HepG2 (cell line): Measurements from ENCODE around the gene KCNT1. TPM values are rescaled to one million over a fixed set of nuclear protein-coding genes. Genes with fewer than 3 reads are reported as not detected.

ENCODE experiments used
- ATAC-seq: fragments of 200-7000 bp; cut with Tn5 transposase; 3 replicates; pipeline ENCODE4 v1.9.1; 2020; ENCODE audit warnings: mild to moderate bottlenecking, moderate library complexity
- BruUV-seq: library from RNA; stranded (reverse); fragments of 400-500 nt; replicated peaks from 2 replicates; lab custom pipeline; 2021; lab: Mats Ljungman, UMichigan
- CTCF ChIA-PET: fragments of 300-600 bp; formaldehyde crosslinking; extraction: SDS; loops from one replicate; lab custom pipeline; 2021; ENCODE audit warnings: low total read pairs, inconsistent platforms, low intra/inter-chr PET ratio; lab: Yijun Ruan, JAX
- POLR2A ChIA-PET: fragments of 350-600 bp; sonication (Branson Sonifier 250); formaldehyde crosslinking; loops from one replicate; lab custom pipeline; 2020; ENCODE audit warnings: antibody characterized with exemption, inconsistent platforms; lab: Yijun Ruan, JAX
- DNase-seq: peaks from one replicate; pipeline ENCODE4 v3.0.0-alpha.2; 2015; ENCODE audit warnings: low spot score
- FAIRE-seq: peaks from 3 replicates; lab custom pipeline; 2011; peaks lifted over from hg19 to GRCh38; lab: Jason Lieb, UNC
- H2AFZ ChIP-seq: one replicate; pipeline ENCODE4 v1.6.1; 2011; ENCODE audit warnings: low read length, inconsistent platforms
- H3K27ac ChIP-seq: fragments of 300-600 bp; 3 replicates; pipeline ENCODE4 v1.8.0; 2011; ENCODE audit warnings: mixed run types, mild to moderate bottlenecking, mixed read lengths, low read length, inconsistent platforms; ENCODE audit not compliant: insufficient read depth; ENCODE audit errors: extremely low read length
- H3K27me3 ChIP-seq, 2 experiments: fragments of 200-600 bp in 1 of 2; 2 replicates in 1 of 2; 3 replicates in 1 of 2; pipeline versions ENCODE4 v1.6.0 to v1.8.0; 2011; ENCODE audit warnings: low read length in 2 of 2, mild to moderate bottlenecking in 2 of 2, moderate library complexity in 2 of 2, inconsistent platforms in 1 of 2; ENCODE audit not compliant: insufficient read depth in 2 of 2, control insufficient read depth in 1 of 2
- H3K36me3 ChIP-seq, 2 experiments: fragments of 200-600 bp in 1 of 2; replicated peaks in 1 of 2; 2 replicates in 1 of 2; 3 replicates in 1 of 2; pipeline versions ENCODE4 v1.5.1 to v1.8.0; 2011; ENCODE audit warnings: low read length in 2 of 2, inconsistent platforms in 1 of 2; ENCODE audit not compliant: insufficient read depth in 2 of 2, control insufficient read depth in 1 of 2
- H3K4me1 ChIP-seq: 2 replicates; pipeline ENCODE4 v1.5.1; 2012; ENCODE audit warnings: low read length, inconsistent platforms; ENCODE audit not compliant: insufficient read depth
- H3K4me2 ChIP-seq: 2 replicates; pipeline ENCODE4 v1.6.0; 2011; ENCODE audit warnings: low read depth, low read length, inconsistent platforms
- H3K4me3 ChIP-seq, 3 experiments: fragments of 200-600 bp in 1 of 3; sonication (generic), shearing (Covaris generic) in 1 of 3; replicated peaks in 1 of 3; 2 replicates each; pipeline ENCODE4 v1.5.1; 2011 to 2016; ENCODE audit warnings: low read length in 3 of 3, inconsistent platforms in 2 of 3, low read depth in 2 of 3, mild to moderate bottlenecking in 2 of 3, control low read depth in 1 of 3, mixed read lengths in 1 of 3; ENCODE audit not compliant: insufficient read depth in 1 of 3
- H3K79me2 ChIP-seq: one replicate; pipeline ENCODE4 v1.6.1; 2011; ENCODE audit warnings: low read length, inconsistent platforms; ENCODE audit not compliant: insufficient read depth
- H3K9ac ChIP-seq: 2 replicates; pipeline ENCODE4 v1.6.0; 2011; ENCODE audit warnings: mild to moderate bottlenecking, low read depth, low read length, inconsistent platforms; ENCODE audit not compliant: insufficient read depth
- H3K9me3 ChIP-seq: 2 replicates; pipeline ENCODE4 v1.5.1; 2012; ENCODE audit warnings: mild to moderate bottlenecking, low read length
- H4K20me1 ChIP-seq: 2 replicates; pipeline ENCODE4 v1.6.0; 2011; ENCODE audit warnings: inconsistent platforms, mild to moderate bottlenecking, low read length, moderate library complexity; ENCODE audit not compliant: insufficient read depth
- CHD4 ChIP-seq: fragments of 200-600 bp; sonication (generic); IDR thresholded peaks from 2 replicates; pipeline ENCODE4 v1.7.0; 2017; ENCODE audit warnings: mild to moderate bottlenecking, low read length, borderline replicate concordance
- E2F5 ChIP-seq: sonication (generic); formaldehyde crosslinking; conservative IDR thresholded peaks from 2 replicates; pipeline ENCODE4 v1.4.0; 2020; ENCODE audit warnings: missing genetic modification reagents
- EP300 ChIP-seq, 3 experiments: sonication (generic) in 1 of 3; formaldehyde crosslinking in 1 of 3; IDR thresholded peaks; 2 replicates each; pipeline versions ENCODE4 v1.5.1 to v1.6.1; 2011 to 2020; ENCODE audit warnings: low read depth in 2 of 3, low read length in 2 of 3, borderline replicate concordance in 1 of 3, improper control_type of control experiment in 1 of 3, mild to moderate bottlenecking in 1 of 3, missing genetic modification reagents in 1 of 3, moderate library complexity in 1 of 3
- GATAD2A ChIP-seq: IDR thresholded peaks from 2 replicates; pipeline ENCODE4 v1.6.1; 2016
- HOXA7 ChIP-seq: sonication (generic); formaldehyde crosslinking; IDR thresholded peaks from 2 replicates; pipeline ENCODE4 v1.8.1; 2022; ENCODE audit warnings: mild to moderate bottlenecking, missing genetic modification reagents, moderate library complexity
- MAF1 ChIP-seq: sonication (generic); formaldehyde crosslinking; IDR thresholded peaks from 2 replicates; pipeline ENCODE4 v1.5.0; 2020; ENCODE audit warnings: missing genetic modification reagents, borderline replicate concordance
- MLLT10 ChIP-seq: sonication (generic); formaldehyde crosslinking; IDR thresholded peaks from 2 replicates; pipeline ENCODE4 v1.4.0; 2020; ENCODE audit warnings: missing genetic modification reagents
- SMAD9 ChIP-seq: sonication (generic); formaldehyde crosslinking; IDR thresholded peaks from 2 replicates; pipeline ENCODE4 v1.5.1; 2020; ENCODE audit warnings: mild to moderate bottlenecking, missing genetic modification reagents
- SP1 ChIP-seq, 2 experiments: fragments of 450-650 bp in 1 of 2; sonication (generic) in 1 of 2; formaldehyde crosslinking in 1 of 2; IDR thresholded peaks; 2 replicates each; pipeline versions ENCODE4 v1.4.0 to v1.6.1; 2016 to 2020; ENCODE audit warnings: missing genetic modification reagents in 1 of 2
- TBX2 ChIP-seq: sonication (generic); formaldehyde crosslinking; IDR thresholded peaks from 2 replicates; pipeline ENCODE4 v1.5.0; 2020; ENCODE audit warnings: missing genetic modification reagents, mild to moderate bottlenecking, borderline replicate concordance
- ZBTB7B ChIP-seq: sonication (generic); formaldehyde crosslinking; IDR thresholded peaks from 2 replicates; pipeline ENCODE4 v1.4.0; 2020; ENCODE audit warnings: missing genetic modification reagents
- ZNF589 ChIP-seq: sonication (generic); formaldehyde crosslinking; conservative IDR thresholded peaks from 2 replicates; pipeline ENCODE4 v1.8.0; 2022; ENCODE audit warnings: mild to moderate bottlenecking, moderate library complexity, missing genetic modification reagents
- ZNF773 ChIP-seq: sonication (generic); formaldehyde crosslinking; IDR thresholded peaks from 2 replicates; pipeline ENCODE4 v1.4.0; 2020; ENCODE audit warnings: missing genetic modification reagents, borderline replicate concordance
- ZNF891 ChIP-seq: sonication (generic); formaldehyde crosslinking; IDR thresholded peaks from 2 replicates; pipeline ENCODE4 v1.5.0; 2020; ENCODE audit warnings: mild to moderate bottlenecking, missing genetic modification reagents
- WGBS: methylation state at CpG from one replicate; pipeline ENCODE4 v1.1.6; 2017; ENCODE audit warnings: low lambda C conversion rate; 5-methylcytosine and 5-hydroxymethylcytosine counted together
- in situ Hi-C: cut with HindIII; loops from 2 replicates; pipeline ENCODE4 v1.10.0; 2017; ENCODE audit warnings: low pct_unique_long_range_greater_than_20kb; ENCODE audit not compliant: extremely low pct_ligation_motif_present
- intact Hi-C: fragments of 100-400 bp; cut with micrococcal nuclease; formaldehyde crosslinking; loops from one replicate; pipeline ENCODE4 v1.10.0; 2022; ENCODE audit not compliant: unreplicated experiment
- polyA plus RNA-seq, 8 experiments: library from polyadenylated mRNA; depleted of rRNA in 3 of 8; stranded (reverse) in 7 of 8; unstranded in 1 of 8; fragments of >200 nt; fragmentation: Illumina TruSeq in 4 of 8; extraction: Trizol in 4 of 8; gene quantifications; 2 replicates each; pipeline versions ENCODE4 v1.2.1 to v1.2.3, GENCODE V29; 2011 to 2016; ENCODE audit warnings: low read depth in 4 of 8, missing spikeins in 1 of 8, mixed read lengths in 1 of 8; ENCODE audit not compliant: insufficient read depth in 1 of 8
- total RNA-seq, 5 experiments: library from RNA; depleted of rRNA; stranded (reverse); fragments of >200 nt; fragmentation: Illumina TruSeq; extraction: Trizol; gene quantifications; 2 replicates each; pipeline ENCODE4 v1.2.3, GENCODE V29; 2016; ENCODE audit warnings: low read depth in 1 of 5
- TF ChIP-seq, protein P1 (sequence below): sonication (generic); formaldehyde crosslinking; IDR thresholded peaks from 2 replicates; pipeline ENCODE4 v1.4.0; 2020; ENCODE audit warnings: missing genetic modification reagents, low read depth, mild to moderate bottlenecking, borderline replicate concordance

Gene KCNT1
- total and polyA plus RNA-seq, 2 of the 13 experiments (the other 11 are each of a cell fraction or from before 2014, with no cell fraction given) = not detected

DNA sequence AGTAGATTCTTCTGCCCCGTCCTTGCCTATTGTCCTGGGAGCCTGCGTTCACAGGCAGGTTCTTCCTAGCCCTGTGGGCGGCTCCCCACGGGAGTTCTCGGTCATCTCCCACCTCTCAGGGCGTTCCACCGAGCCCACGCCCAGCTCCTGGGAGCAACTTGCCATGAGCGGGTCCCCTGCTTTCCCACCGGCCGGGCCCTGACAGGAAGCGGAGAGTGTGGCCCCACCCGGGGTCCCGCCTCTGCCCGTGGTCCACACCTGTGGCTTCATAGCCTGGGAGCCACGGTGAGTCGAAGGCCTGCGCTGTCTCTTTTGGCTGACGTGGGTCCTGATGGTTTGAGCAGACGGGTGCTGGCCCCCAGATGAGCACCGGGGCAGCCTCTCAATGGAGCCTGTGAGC, 43.2 kb downstream of the KCNT1 start:
- no peak overlapping the region for H3K27ac ChIP-seq
- 43% methylated on average over 16 of the region's 21 CpGs for WGBS
- H3K4me1 ChIP-seq = no peaks in the 10 kb centered on the region
- BruUV-seq = no TSS peak
- CTCF ChIA-PET = no interaction called here
- POLR2A ChIA-PET = no interaction called here
- H3K36me3 ChIP-seq = no peaks in the 10 kb centered on the region
- ATAC-seq (no peak), DNase-seq (no peak)
- H3K79me2 ChIP-seq = no peaks in the 10 kb centered on the region
- 0 out of 2 replicates have a peak, but pooled peaks cover 5% of the 10 kb centered on the region for H4K20me1 ChIP-seq
- no peaks in the 10 kb centered on the region for H3K9me3 ChIP-seq
- H3K4me2 ChIP-seq = no peak overlapping the region
- peaks cover 37 to 94% of the 10 kb centered on the region in 2 experiments; a peak in 4 of 5 replicates for H3K27me3 ChIP-seq
- H3K9ac ChIP-seq = no peak overlapping the region
- H3K4me3 ChIP-seq = no peak overlapping the region
- in situ Hi-C loops = no loop called here
- no peak overlapping the region for H2AFZ ChIP-seq
- TF ChIP-seq ZNF589 (CRISPR knock-in tag) (no peak), SMAD9 (no peak), CHD4 (no peak), MAF1 (CRISPR knock-in tag) (no peak), HOXA7 (no peak), GATAD2A (CRISPR knock-in tag) (no peak), TBX2 (CRISPR knock-in tag) (no peak), ZNF773 (CRISPR knock-in tag) (no peak), SP1 (IDR thresholded peaks at IDR 0.05) (no peak), SP1 (CRISPR knock-in tag; IDR thresholded peaks at IDR 0.05) (no peak), MLLT10 (no peak), ZBTB7B (CRISPR knock-in tag) (no peak), ZNF891 (CRISPR knock-in tag) (no peak), EP300 (IDR thresholded peaks at IDR 0.05; ENCODE audit: low read depth in 2 of 2, low read length in 2 of 2) (no peak), EP300 (CRISPR knock-in tag; IDR thresholded peaks at IDR 0.05; ENCODE audit: borderline replicate concordance) (no peak), E2F5 (CRISPR knock-in tag) (no peak)
- TF ChIP-seq, protein P1, sequence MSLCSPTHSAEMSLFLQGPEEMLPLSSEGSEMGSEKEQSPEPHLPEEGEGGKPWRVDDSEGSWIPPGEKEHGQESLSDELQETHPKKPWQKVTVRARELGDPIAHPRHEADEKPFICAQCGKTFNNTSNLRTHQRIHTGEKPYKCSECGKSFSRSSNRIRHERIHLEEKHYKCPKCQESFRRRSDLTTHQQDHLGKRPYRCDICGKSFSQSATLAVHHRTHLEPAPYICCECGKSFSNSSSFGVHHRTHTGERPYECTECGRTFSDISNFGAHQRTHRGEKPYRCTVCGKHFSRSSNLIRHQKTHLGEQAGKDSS (CRISPR knock-in tag) = no peak
- TF ChIP-seq, all 625 proteins: peak for 0
- FAIRE-seq = no peak
- intact Hi-C loops = no loop called here
